ENCODE results near the gene GPR39. TPM values are rescaled to one million over a fixed set of nuclear protein-coding genes. Genes with fewer than 3 reads are reported as not detected.

The GPR39 gene
- total RNA-seq, 1 experiment from 2014 or later = 0.50 TPM

DNA sequence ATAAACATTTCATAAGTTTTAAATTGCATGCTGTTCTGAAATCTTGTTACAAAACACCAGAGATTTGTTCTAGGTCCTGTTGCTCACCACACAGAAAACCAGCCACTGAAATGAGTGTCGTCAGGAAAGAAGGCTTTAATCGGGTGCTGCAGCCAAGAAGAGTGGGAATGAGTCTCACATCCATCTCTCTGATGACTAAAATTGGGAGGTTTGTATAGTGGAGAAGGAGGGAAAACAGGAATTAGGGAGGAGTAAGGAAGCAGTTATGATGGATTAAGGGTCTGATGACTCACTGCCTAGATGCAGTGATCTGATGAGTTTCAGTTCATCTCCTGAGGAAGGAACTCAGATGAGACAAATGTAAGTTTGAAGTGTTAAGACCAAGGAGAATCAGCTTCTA, 42.1 kb upstream of the GPR39 start:
- no peak overlapping the region for H2AFZ ChIP-seq (ENCODE audit: low read length)
- H4K91ac ChIP-seq (ENCODE audit: insufficient read length, low read depth, low read length) = no peak overlapping the region
- Mint-ChIP-seq H3K27me3 (ENCODE audit: low read depth) (peaks cover 2% of the 10 kb centered on the region; the same call in 1 of the 2 replicates), H3K4me3 (no peak overlapping the region), H3K27ac (no peak overlapping the region), H3K4me1 (peaks cover 0 to 7% of the 10 kb centered on the region in 2 experiments; a peak in 2 of 4 replicates), H3K36me3 (ENCODE audit: insufficient read depth in 1 of 3, low read depth in 3 of 3) (peaks cover 2 to 18% (median 4%) of the 10 kb centered on the region in 3 experiments; a peak in 5 of 7 replicates), H3K9me3 (peaks cover 7 to 21% of the 10 kb centered on the region in 2 experiments)
- no peak overlapping the region for H2BK12ac ChIP-seq (ENCODE audit: insufficient read length, low read depth, low read length)
- no peak overlapping the region for H4K8ac ChIP-seq (replicated peaks; ENCODE audit: insufficient read length, low read depth, low read length)
- H3K23me2 ChIP-seq (ENCODE audit: insufficient read length, low read depth, low read length, poor library complexity, severe bottlenecking) = no peaks in the 10 kb centered on the region
- H2BK20ac ChIP-seq (ENCODE audit: low read depth, low read length, poor library complexity, severe bottlenecking) = no peak overlapping the region
- no peak overlapping the region for H3K18ac ChIP-seq (ENCODE audit: insufficient read length, low read depth, low read length)
- H3T11ph ChIP-seq (ENCODE audit: low read length) = no peak overlapping the region
- no peaks in the 10 kb centered on the region for H3K79me2 ChIP-seq (ENCODE audit: insufficient read depth, low read length)
- H2BK120ac ChIP-seq (ENCODE audit: low read depth, low read length, poor library complexity, severe bottlenecking) = no peak overlapping the region
- no peak overlapping the region for H3K4me2 ChIP-seq (ENCODE audit: insufficient read depth, insufficient read length, low read length)
- no peaks in the 10 kb centered on the region for H3K9me3 ChIP-seq (ENCODE audit: control insufficient read depth, low read depth, low read length)
- no CpG with 5 or more reads among the region's 2 CpGs for WGBS (ENCODE audit: extremely low coverage, insufficient read length, low lambda C conversion rate)
- H3K9ac ChIP-seq (ENCODE audit: extremely low read depth, insufficient read length, low read length) = no peak overlapping the region
- H3K27ac ChIP-seq (ENCODE audit: insufficient read length, low read depth, low read length) = no peak overlapping the region
- no peak overlapping the region for H3K4ac ChIP-seq (ENCODE audit: low read depth, low read length)
- DNase-seq = no peak
- H3K79me1 ChIP-seq (ENCODE audit: insufficient read depth, low read depth, low read length, poor library complexity, severe bottlenecking) = no peaks in the 10 kb centered on the region
- TF ChIP-seq, protein P1, sequence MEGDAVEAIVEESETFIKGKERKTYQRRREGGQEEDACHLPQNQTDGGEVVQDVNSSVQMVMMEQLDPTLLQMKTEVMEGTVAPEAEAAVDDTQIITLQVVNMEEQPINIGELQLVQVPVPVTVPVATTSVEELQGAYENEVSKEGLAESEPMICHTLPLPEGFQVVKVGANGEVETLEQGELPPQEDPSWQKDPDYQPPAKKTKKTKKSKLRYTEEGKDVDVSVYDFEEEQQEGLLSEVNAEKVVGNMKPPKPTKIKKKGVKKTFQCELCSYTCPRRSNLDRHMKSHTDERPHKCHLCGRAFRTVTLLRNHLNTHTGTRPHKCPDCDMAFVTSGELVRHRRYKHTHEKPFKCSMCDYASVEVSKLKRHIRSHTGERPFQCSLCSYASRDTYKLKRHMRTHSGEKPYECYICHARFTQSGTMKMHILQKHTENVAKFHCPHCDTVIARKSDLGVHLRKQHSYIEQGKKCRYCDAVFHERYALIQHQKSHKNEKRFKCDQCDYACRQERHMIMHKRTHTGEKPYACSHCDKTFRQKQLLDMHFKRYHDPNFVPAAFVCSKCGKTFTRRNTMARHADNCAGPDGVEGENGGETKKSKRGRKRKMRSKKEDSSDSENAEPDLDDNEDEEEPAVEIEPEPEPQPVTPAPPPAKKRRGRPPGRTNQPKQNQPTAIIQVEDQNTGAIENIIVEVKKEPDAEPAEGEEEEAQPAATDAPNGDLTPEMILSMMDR (conservative IDR thresholded peaks at IDR 0.05) = no peak
- H2AK5ac ChIP-seq (ENCODE audit: insufficient read length, low read length) = no peak overlapping the region
- no peak overlapping the region for H3K23ac ChIP-seq (ENCODE audit: insufficient read length, low read depth, low read length)
- no peak overlapping the region for H2BK15ac ChIP-seq (ENCODE audit: low read depth, low read length)
- H4K20me1 ChIP-seq (ENCODE audit: control insufficient read depth, insufficient read depth, insufficient read length) = no peaks in the 10 kb centered on the region
- no peaks in the 10 kb centered on the region for H3K4me1 ChIP-seq (ENCODE audit: insufficient read depth, low read length)
- H2BK5ac ChIP-seq (ENCODE audit: insufficient read length, low read length) = no peak overlapping the region
- H3K14ac ChIP-seq (ENCODE audit: insufficient read depth, low read length) = no peak overlapping the region
- no peak overlapping the region for H4K5ac ChIP-seq (ENCODE audit: insufficient read length, low read depth, low read length)
- no peaks in the 10 kb centered on the region for H3K27me3 ChIP-seq (ENCODE audit: insufficient read depth, low read length)
- no peak overlapping the region for H3K56ac ChIP-seq (ENCODE audit: insufficient read length, low read depth, low read length)

Measured in H9 (cell line).